ENCODE data around the gene PACS2.

- TF ChIP-seq CTCF (IDR thresholded peaks at IDR 0.05) (no peak), SIN3A (IDR thresholded peaks at IDR 0.05; ENCODE audit: borderline replicate concordance, insufficient read depth, low read depth, low read length) (no peak), POLR2AphosphoS5 (IDR thresholded peaks at IDR 0.05; ENCODE audit: low read depth, low read length) (no peak)
Observed at GRCh38 chr14:105326568-105326867, 12.0 kb downstream of the PACS2 start.
